ENCODE results near the gene PJVK. TPM values are rescaled to one million over a fixed set of nuclear protein-coding genes. Genes with fewer than 3 reads are reported as not detected.
A peak's percentile ranks its signal among the peaks of the same experiment; 100 is the strongest.

PJVK gene
- total RNA-seq, 1 donor from 2014 or later: 1.6 TPM

DNA sequence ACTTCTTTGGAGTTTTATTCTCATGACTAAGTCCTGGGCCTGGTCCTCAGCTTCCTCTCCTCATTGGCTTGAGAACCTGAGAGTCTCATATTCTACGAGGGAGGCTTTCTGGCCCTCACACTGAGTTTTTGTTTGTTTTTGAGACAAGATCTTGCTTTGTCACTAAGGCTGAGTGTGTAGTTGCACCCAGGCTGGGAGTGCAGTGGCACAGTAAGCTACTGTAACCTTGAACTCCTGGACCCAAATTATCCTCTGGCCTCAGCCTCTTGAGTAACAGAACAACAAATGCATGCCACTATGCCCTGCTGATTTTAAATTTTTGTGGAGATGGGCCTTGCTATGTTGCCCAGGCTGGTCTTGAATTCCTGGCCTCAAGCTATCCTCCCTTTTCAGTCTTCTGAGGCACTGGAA is 22.8 kb upstream of the PJVK start:
- no peak overlapping the region for H3K4me3 ChIP-seq (ENCODE audit: low read length in 3 of 3)
- H3K27me3 ChIP-seq (ENCODE audit: control insufficient read depth in 3 of 3, insufficient read depth in 3 of 3, low read length in 3 of 3): no peaks in the 10 kb centered on the region
- no peaks in the 10 kb centered on the region for H3K4me1 ChIP-seq (ENCODE audit: control insufficient read depth in 3 of 3, insufficient read depth in 3 of 3, low read length in 3 of 3)
- no peak overlapping the region for H3K9ac ChIP-seq (ENCODE audit: low read depth in 1 of 3, low read length in 3 of 3)
- H3K9me3 ChIP-seq (ENCODE audit: control insufficient read depth in 3 of 3, low read length in 3 of 3): no peaks in the 10 kb centered on the region
- H3K36me3 ChIP-seq (ENCODE audit: control insufficient read depth in 3 of 3, insufficient read depth in 3 of 3, low read length in 3 of 3): peaks cover 12 to 51% (median 41%) of the 10 kb centered on the region in 3 donors
- no peak overlapping the region for H3K27ac ChIP-seq (ENCODE audit: low read depth, low read length)

GRCh38 chr2:178429336-178429735 is 21.8 kb upstream of the PJVK start:
- H3K4me3 ChIP-seq (ENCODE audit: low read length in 3 of 3): no peak overlapping the region
- H3K27ac ChIP-seq (ENCODE audit: low read depth, low read length): no peak overlapping the region
- no peaks in the 10 kb centered on the region for H3K27me3 ChIP-seq (ENCODE audit: control insufficient read depth in 3 of 3, insufficient read depth in 3 of 3, low read length in 3 of 3)
- H3K9me3 ChIP-seq (ENCODE audit: control insufficient read depth in 3 of 3, low read length in 3 of 3): no peaks in the 10 kb centered on the region
- H3K36me3 ChIP-seq (ENCODE audit: control insufficient read depth in 3 of 3, insufficient read depth in 3 of 3, low read length in 3 of 3): peaks cover 14 to 58% (median 46%) of the 10 kb centered on the region in 3 donors
- no peak overlapping the region for H3K9ac ChIP-seq (ENCODE audit: low read depth in 1 of 3, low read length in 3 of 3)
- no peaks in the 10 kb centered on the region for H3K4me1 ChIP-seq (ENCODE audit: control insufficient read depth in 3 of 3, insufficient read depth in 3 of 3, low read length in 3 of 3)

DNA sequence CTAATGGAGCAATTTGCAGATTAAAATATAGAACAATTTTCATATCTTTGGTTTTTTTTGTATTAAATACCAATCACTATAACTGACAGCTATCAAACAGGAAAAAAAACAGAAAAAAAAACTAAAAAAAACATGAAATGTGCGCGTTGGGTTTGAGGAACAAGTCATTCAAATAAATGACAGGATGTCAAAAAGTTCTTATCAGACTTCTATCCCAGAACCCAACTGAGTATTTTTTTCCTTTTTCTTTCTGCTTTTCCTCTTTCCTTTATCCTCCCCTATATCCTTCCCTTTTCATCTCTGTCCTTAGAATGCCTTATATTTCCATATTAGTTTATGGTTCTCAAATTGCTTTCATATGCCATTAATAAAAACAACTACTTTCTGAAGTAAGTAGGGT is 14.5 kb upstream of the PJVK start:
- Histone ChIP-seq H3K9ac (ENCODE audit: low read depth in 1 of 3, low read length in 3 of 3) (no peak overlapping the region), H3K4me3 (ENCODE audit: low read length in 3 of 3) (no peak overlapping the region), H3K27ac (ENCODE audit: low read depth, low read length) (no peak overlapping the region), H3K27me3 (ENCODE audit: control insufficient read depth in 3 of 3, insufficient read depth in 3 of 3, low read length in 3 of 3) (no peaks in the 10 kb centered on the region), H3K36me3 (ENCODE audit: control insufficient read depth in 3 of 3, insufficient read depth in 3 of 3, low read length in 3 of 3) (peaks cover 25 to 73% (median 57%) of the 10 kb centered on the region in 3 donors), H3K4me1 (ENCODE audit: control insufficient read depth in 3 of 3, insufficient read depth in 3 of 3, low read length in 3 of 3) (no peaks in the 10 kb centered on the region), H3K9me3 (ENCODE audit: control insufficient read depth in 3 of 3, low read length in 3 of 3) (no peaks in the 10 kb centered on the region)

DNA sequence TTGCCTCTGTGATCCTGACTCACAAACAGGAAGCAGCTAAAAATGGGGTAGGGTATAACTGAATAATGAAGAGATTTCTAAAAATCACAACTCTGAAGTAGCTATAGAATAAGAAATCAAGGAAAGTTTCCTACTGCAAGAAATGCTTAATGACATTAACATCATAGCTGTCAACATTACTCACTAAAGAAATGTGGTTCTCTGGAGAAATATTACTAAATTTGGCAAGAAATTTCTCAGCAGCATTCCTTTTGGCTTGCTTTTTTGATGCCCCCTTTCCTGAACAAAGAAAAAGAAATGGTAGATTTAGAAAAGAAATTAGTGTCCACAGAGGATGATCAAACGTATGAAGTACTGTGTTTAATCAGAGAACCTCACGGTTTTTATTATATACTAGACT is 9.8 kb upstream of the PJVK start:
- Histone ChIP-seq H3K36me3 (ENCODE audit: control insufficient read depth in 3 of 3, insufficient read depth in 3 of 3, low read length in 3 of 3) (peaks cover 25 to 65% (median 58%) of the 10 kb centered on the region in 3 donors), H3K4me3 (ENCODE audit: low read length in 3 of 3) (no peak overlapping the region), H3K9ac (ENCODE audit: low read depth in 1 of 3, low read length in 3 of 3) (no peak overlapping the region), H3K4me1 (ENCODE audit: control insufficient read depth in 3 of 3, insufficient read depth in 3 of 3, low read length in 3 of 3) (no peaks in the 10 kb centered on the region), H3K27ac (ENCODE audit: low read depth, low read length) (no peak overlapping the region), H3K27me3 (ENCODE audit: control insufficient read depth in 3 of 3, insufficient read depth in 3 of 3, low read length in 3 of 3) (no peaks in the 10 kb centered on the region), H3K9me3 (ENCODE audit: control insufficient read depth in 3 of 3, low read length in 3 of 3) (no peaks in the 10 kb centered on the region)

DNA sequence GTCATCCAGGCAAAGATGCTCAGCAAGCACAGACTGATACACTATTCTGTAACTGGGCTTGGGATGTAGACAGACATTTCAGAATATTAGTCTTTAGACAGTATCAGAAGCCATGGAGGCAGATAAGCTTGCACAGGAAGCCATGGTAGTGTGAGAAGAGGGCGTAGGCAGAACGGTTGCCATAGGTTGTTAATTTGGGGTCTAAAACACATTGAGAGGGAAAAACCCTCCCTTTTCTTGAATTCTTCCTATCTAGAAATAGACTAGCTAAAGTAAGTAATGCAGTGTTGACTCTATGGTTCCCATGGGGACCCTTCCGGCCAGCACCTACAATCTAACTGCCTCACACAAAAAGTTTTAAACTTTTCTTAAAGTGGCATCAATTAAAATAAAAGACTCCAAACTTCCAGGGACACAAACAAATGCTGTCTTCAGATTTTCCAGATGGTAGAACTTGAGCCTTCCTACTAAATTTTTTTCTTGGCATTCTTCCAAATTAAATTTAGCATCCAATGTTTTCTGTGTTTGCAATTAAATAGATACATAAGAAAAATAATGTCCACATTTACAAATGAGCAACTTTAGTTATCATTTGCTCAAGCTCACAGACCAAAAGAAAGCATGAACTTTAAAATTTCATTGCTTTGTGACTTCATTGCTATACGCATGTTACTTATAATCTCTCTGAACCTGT is 2.1 kb upstream of the PJVK start:
- Histone ChIP-seq H3K9me3 (ENCODE audit: control insufficient read depth in 3 of 3, low read length in 3 of 3) (no peaks in the 10 kb centered on the region), H3K27ac (ENCODE audit: low read depth, low read length) (peak overlapping the region; percentile 97), H3K9ac (ENCODE audit: low read depth in 1 of 3, low read length in 3 of 3) (peak overlapping the region in 1 of 3 donors; percentile 88), H3K27me3 (ENCODE audit: control insufficient read depth in 3 of 3, insufficient read depth in 3 of 3, low read length in 3 of 3) (no peaks in the 10 kb centered on the region), H3K4me1 (ENCODE audit: control insufficient read depth in 3 of 3, insufficient read depth in 3 of 3, low read length in 3 of 3) (peaks cover 13 to 37% (median 21%) of the 10 kb centered on the region in 3 donors), H3K4me3 (ENCODE audit: low read length in 3 of 3) (peak overlapping the region in 2 of 3 donors; percentile 78 to 88), H3K36me3 (ENCODE audit: control insufficient read depth in 3 of 3, insufficient read depth in 3 of 3, low read length in 3 of 3) (peaks cover 5 to 38% (median 32%) of the 10 kb centered on the region in 3 donors)

GRCh38 chr2:178449700-178450523 is 1.3 kb upstream of the PJVK start:
- H3K4me3 ChIP-seq (ENCODE audit: low read length in 3 of 3): peak overlapping the region; percentile 78 to 88 (median 86)
- H3K9me3 ChIP-seq (ENCODE audit: control insufficient read depth in 3 of 3, low read length in 3 of 3): no peaks in the 10 kb centered on the region
- peak overlapping the region; percentile 97 for H3K27ac ChIP-seq (ENCODE audit: low read depth, low read length)
- H3K36me3 ChIP-seq (ENCODE audit: control insufficient read depth in 3 of 3, insufficient read depth in 3 of 3, low read length in 3 of 3): peaks cover 5 to 31% (median 27%) of the 10 kb centered on the region in 3 donors
- peaks cover 13 to 37% (median 21%) of the 10 kb centered on the region in 3 donors for H3K4me1 ChIP-seq (ENCODE audit: control insufficient read depth in 3 of 3, insufficient read depth in 3 of 3, low read length in 3 of 3)
- H3K27me3 ChIP-seq (ENCODE audit: control insufficient read depth in 3 of 3, insufficient read depth in 3 of 3, low read length in 3 of 3): no peaks in the 10 kb centered on the region
- H3K9ac ChIP-seq (ENCODE audit: low read depth in 1 of 3, low read length in 3 of 3): peak overlapping the region; percentile 88 to 96 (median 93)

GRCh38 chr2:178450524-178450773 is 729 bp upstream of the PJVK start:
- peak overlapping the region; percentile 78 to 88 (median 86) for H3K4me3 ChIP-seq (ENCODE audit: low read length in 3 of 3)
- no peaks in the 10 kb centered on the region for H3K27me3 ChIP-seq (ENCODE audit: control insufficient read depth in 3 of 3, insufficient read depth in 3 of 3, low read length in 3 of 3)
- peak overlapping the region; percentile 97 for H3K27ac ChIP-seq (ENCODE audit: low read depth, low read length)
- H3K4me1 ChIP-seq (ENCODE audit: control insufficient read depth in 3 of 3, insufficient read depth in 3 of 3, low read length in 3 of 3): peaks cover 13 to 37% (median 21%) of the 10 kb centered on the region in 3 donors
- H3K36me3 ChIP-seq (ENCODE audit: control insufficient read depth in 3 of 3, insufficient read depth in 3 of 3, low read length in 3 of 3): peaks cover 4 to 26% (median 23%) of the 10 kb centered on the region in 3 donors
- H3K9ac ChIP-seq (ENCODE audit: low read depth in 1 of 3, low read length in 3 of 3): peak overlapping the region; percentile 88 to 96 (median 93)
- H3K9me3 ChIP-seq (ENCODE audit: control insufficient read depth in 3 of 3, low read length in 3 of 3): no peaks in the 10 kb centered on the region

DNA sequence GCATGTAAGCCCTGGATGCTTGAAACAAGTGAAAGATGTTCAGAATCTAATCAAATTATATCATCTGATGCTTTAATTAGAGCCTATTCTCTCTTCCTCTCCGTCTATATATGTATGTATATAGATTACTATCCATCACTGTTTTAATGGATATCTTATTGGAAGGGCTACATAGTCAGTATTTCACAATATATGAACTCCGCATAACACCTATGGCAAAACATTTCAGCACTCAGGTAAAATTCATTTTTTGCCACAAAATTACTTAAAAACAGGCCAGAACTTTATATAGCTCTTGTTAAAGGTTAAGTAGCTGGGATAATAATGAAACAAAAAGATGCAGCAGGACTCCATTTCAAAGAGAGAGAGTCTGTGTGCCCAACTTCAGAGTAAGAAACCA is 1.2 kb downstream of the PJVK start:
- H3K9me3 ChIP-seq (ENCODE audit: control insufficient read depth in 3 of 3, low read length in 3 of 3): no peaks in the 10 kb centered on the region
- no peak overlapping the region for H3K9ac ChIP-seq (ENCODE audit: low read depth in 1 of 3, low read length in 3 of 3)
- peaks cover 0 to 13% (median 12%) of the 10 kb centered on the region in 3 donors for H3K36me3 ChIP-seq (ENCODE audit: control insufficient read depth in 3 of 3, insufficient read depth in 3 of 3, low read length in 3 of 3)
- no peaks in the 10 kb centered on the region for H3K27me3 ChIP-seq (ENCODE audit: control insufficient read depth in 3 of 3, insufficient read depth in 3 of 3, low read length in 3 of 3)
- no peak overlapping the region for H3K4me3 ChIP-seq (ENCODE audit: low read length in 3 of 3)
- peak overlapping the region; percentile 97 for H3K27ac ChIP-seq (ENCODE audit: low read depth, low read length)
- H3K4me1 ChIP-seq (ENCODE audit: control insufficient read depth in 3 of 3, insufficient read depth in 3 of 3, low read length in 3 of 3): peaks cover 13 to 37% (median 21%) of the 10 kb centered on the region in 3 donors

DNA sequence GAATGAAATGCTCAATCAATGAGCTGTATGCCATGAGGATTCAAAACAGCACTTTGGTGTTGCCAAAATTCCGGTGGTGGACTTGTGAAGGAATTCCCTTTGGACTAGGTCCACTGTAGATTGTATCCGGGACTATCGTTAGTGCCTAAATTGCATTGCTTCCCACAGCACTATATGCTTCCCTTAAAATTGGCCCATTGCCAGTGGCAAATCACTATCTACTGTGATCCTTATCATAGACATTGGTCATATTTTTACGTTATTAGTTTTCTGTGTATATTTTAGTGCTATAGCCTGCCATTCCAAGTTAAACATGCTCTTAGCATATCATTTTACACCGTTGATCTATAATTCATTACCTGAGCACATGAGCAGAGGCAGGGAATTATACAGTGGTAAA is 1.7 kb downstream of the PJVK start:
- no peak overlapping the region for H3K4me3 ChIP-seq (ENCODE audit: low read length in 3 of 3)
- peaks cover 13 to 36% (median 21%) of the 10 kb centered on the region in 3 donors for H3K4me1 ChIP-seq (ENCODE audit: control insufficient read depth in 3 of 3, insufficient read depth in 3 of 3, low read length in 3 of 3)
- no peaks in the 10 kb centered on the region for H3K9me3 ChIP-seq (ENCODE audit: control insufficient read depth in 3 of 3, low read length in 3 of 3)
- H3K9ac ChIP-seq (ENCODE audit: low read depth in 1 of 3, low read length in 3 of 3): no peak overlapping the region
- no peaks in the 10 kb centered on the region for H3K27me3 ChIP-seq (ENCODE audit: control insufficient read depth in 3 of 3, insufficient read depth in 3 of 3, low read length in 3 of 3)
- no peak overlapping the region for H3K27ac ChIP-seq (ENCODE audit: low read depth, low read length)
- H3K36me3 ChIP-seq (ENCODE audit: control insufficient read depth in 3 of 3, insufficient read depth in 3 of 3, low read length in 3 of 3): peaks cover 0 to 11% (median 10%) of the 10 kb centered on the region in 3 donors

DNA sequence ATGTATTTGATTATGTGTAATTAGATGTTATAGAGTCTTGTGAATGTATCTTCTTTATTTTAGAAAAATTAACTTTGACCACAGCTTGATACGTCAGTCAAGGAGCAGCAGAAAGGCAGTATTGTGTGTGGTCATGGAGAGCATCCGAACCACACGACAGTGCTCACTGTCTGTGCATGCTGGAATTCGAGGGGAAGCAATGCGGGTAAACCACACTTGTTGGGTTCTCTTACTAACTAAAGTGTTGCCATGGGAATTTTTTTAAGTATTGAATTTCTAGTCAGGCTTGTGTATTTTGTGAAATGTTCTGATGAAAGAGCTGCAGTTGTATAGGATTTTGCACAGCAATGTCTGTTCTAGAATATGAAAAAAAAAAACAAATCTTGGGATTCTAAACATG is 4.8 kb downstream of the PJVK start:
- Histone ChIP-seq H3K4me1 (ENCODE audit: control insufficient read depth in 3 of 3, insufficient read depth in 3 of 3, low read length in 3 of 3) (peaks cover 0 to 11% (median 0%) of the 10 kb centered on the region in 3 donors), H3K27me3 (ENCODE audit: control insufficient read depth in 3 of 3, insufficient read depth in 3 of 3, low read length in 3 of 3) (no peaks in the 10 kb centered on the region), H3K9me3 (ENCODE audit: control insufficient read depth in 3 of 3, low read length in 3 of 3) (no peaks in the 10 kb centered on the region), H3K36me3 (ENCODE audit: control insufficient read depth in 3 of 3, insufficient read depth in 3 of 3, low read length in 3 of 3) (no peaks in the 10 kb centered on the region), H3K4me3 (ENCODE audit: low read length in 3 of 3) (no peak overlapping the region), H3K27ac (ENCODE audit: low read depth, low read length) (no peak overlapping the region), H3K9ac (ENCODE audit: low read depth in 1 of 3, low read length in 3 of 3) (no peak overlapping the region)
